K562 (cell line): Measurements from ENCODE around the gene DRGX. TPM values are rescaled to one million over a fixed set of nuclear protein-coding genes. Genes with fewer than 3 reads are reported as not detected.

Source experiments
- ATAC-seq: fragments of 200-7000 bp; cut with Tn5 transposase; 3 replicates; pipeline ENCODE4 v1.9.1; 2020; ENCODE audit warnings: moderate library complexity
- BruUV-seq: library from RNA; stranded (reverse); fragments of 400-500 nt; replicated peaks from 2 replicates; lab custom pipeline; 2021; lab: Mats Ljungman, UMichigan
- CTCF ChIA-PET: fragments of 300-600 bp; formaldehyde crosslinking; extraction: SDS; loops from one replicate; lab custom pipeline; 2021; ENCODE audit warnings: low intra/inter-chr PET ratio; lab: Yijun Ruan, JAX
- POLR2A ChIA-PET: fragments of 300-600, 350-650 bp; sonication (Branson Sonifier 250); formaldehyde crosslinking; extraction: SDS; loops from one replicate; lab custom pipeline; 2021; ENCODE audit warnings: antibody characterized with exemption, inconsistent platforms; lab: Yijun Ruan, JAX
- DNase-seq, 4 experiments: peaks; one replicate each; pipeline versions ENCODE4 v3.0.0 to v3.0.0-alpha.2; 2011 to 2018; ENCODE audit warnings: low spot score in 3 of 4, mixed read lengths in 3 of 4; ENCODE audit errors: extremely low read depth in 1 of 4
- FAIRE-seq: peaks from 2 replicates; lab custom pipeline; 2011; peaks lifted over from hg19 to GRCh38; lab: Jason Lieb, UNC
- H2AFZ ChIP-seq: 2 replicates; pipeline ENCODE4 v1.6.0; 2011; ENCODE audit warnings: low read depth, low read length, control low read depth, inconsistent platforms
- H3K27ac ChIP-seq: fragments of 200-600 bp; 3 replicates; pipeline ENCODE4 v1.8.0; 2011; ENCODE audit warnings: low read depth, mild to moderate bottlenecking, control low read depth, inconsistent platforms, low read length, moderate library complexity, mixed read lengths; ENCODE audit errors: extremely low read depth
- H3K27me3 ChIP-seq, 2 experiments: fragments of 300-600 bp in 1 of 2; 2 replicates in 1 of 2; 3 replicates in 1 of 2; pipeline versions ENCODE4 v1.6.0 to v1.8.0; 2011; ENCODE audit warnings: inconsistent platforms in 2 of 2, low read length in 2 of 2, mild to moderate bottlenecking in 1 of 2, mixed read lengths in 1 of 2, moderate library complexity in 1 of 2; ENCODE audit not compliant: control insufficient read depth in 2 of 2, insufficient read depth in 2 of 2
- H3K36me3 ChIP-seq: fragments of 300-600 bp; 3 replicates; pipeline ENCODE4 v1.8.0; 2011; ENCODE audit warnings: mild to moderate bottlenecking, low read length, inconsistent platforms; ENCODE audit not compliant: control insufficient read depth, insufficient read depth
- H3K4me1 ChIP-seq, 2 experiments: fragments of 200-600 bp in 1 of 2; replicated peaks in 1 of 2; 2 replicates in 1 of 2; 3 replicates in 1 of 2; pipeline versions ENCODE4 v1.5.1 to v1.8.0; 2011; ENCODE audit warnings: inconsistent platforms in 2 of 2, low read length in 2 of 2, mild to moderate bottlenecking in 1 of 2, mixed read lengths in 1 of 2, moderate library complexity in 1 of 2; ENCODE audit not compliant: control insufficient read depth in 2 of 2, insufficient read depth in 2 of 2
- H3K4me2 ChIP-seq: 2 replicates; pipeline ENCODE4 v1.6.1; 2011; ENCODE audit warnings: low read length, control low read depth, inconsistent platforms, mixed read lengths; ENCODE audit not compliant: insufficient read depth
- H3K4me3 ChIP-seq: fragments of 200-600 bp; sonication (generic), shearing (Covaris generic); 2 replicates; pipeline ENCODE4 v1.5.1; 2016; ENCODE audit warnings: control low read depth, inconsistent platforms
- H3K79me2 ChIP-seq: fragments of 200-600 bp; 3 replicates; pipeline ENCODE4 v1.8.0; 2011; ENCODE audit warnings: low read length, inconsistent platforms; ENCODE audit not compliant: control insufficient read depth, insufficient read depth
- H3K9ac ChIP-seq, 2 experiments: 2 replicates each; pipeline versions ENCODE4 v1.6.0 to v1.6.1; 2011; ENCODE audit warnings: low read depth in 2 of 2, low read length in 2 of 2, control low read depth in 1 of 2, inconsistent platforms in 1 of 2, mild to moderate bottlenecking in 1 of 2, mixed read lengths in 1 of 2; ENCODE audit not compliant: insufficient read depth in 1 of 2
- H3K9me1 ChIP-seq: one replicate; pipeline ENCODE4 v1.6.0; 2011; ENCODE audit warnings: inconsistent platforms, mild to moderate bottlenecking, low read length, moderate library complexity; ENCODE audit not compliant: control insufficient read depth, insufficient read depth
- H3K9me3 ChIP-seq: replicated peaks from 2 replicates; pipeline ENCODE4 v1.5.1; 2011; ENCODE audit warnings: low read depth, low read length, inconsistent platforms; ENCODE audit not compliant: control insufficient read depth, insufficient read depth
- H4K20me1 ChIP-seq: replicated peaks from 2 replicates; pipeline ENCODE4 v1.6.1; 2011; ENCODE audit warnings: low read length, inconsistent platforms, mixed read lengths; ENCODE audit not compliant: control insufficient read depth, insufficient read depth
- DPF2 ChIP-seq: fragments of 450-650 bp; IDR thresholded peaks from 2 replicates; pipeline ENCODE4 v1.6.1; 2016
- MAFK ChIP-seq: IDR thresholded peaks from 2 replicates; pipeline ENCODE4 v1.6.1; 2011; ENCODE audit warnings: low read length, improper control_type of control experiment
- MTF1 ChIP-seq: fragments of 250-450 bp; sonication (Bioruptor Pico); IDR thresholded peaks from 2 replicates; pipeline ENCODE4 v1.9.0; 2021; ENCODE audit warnings: moderate library complexity, mild to moderate bottlenecking, inconsistent platforms, borderline replicate concordance
- NONO ChIP-seq, 2 experiments: fragments of 200-400 bp in 1 of 2; fragments of 450-650 bp in 1 of 2; formaldehyde crosslinking in 1 of 2; IDR thresholded peaks; 2 replicates each; pipeline ENCODE4 v1.6.1; 2017; ENCODE audit warnings: low read depth in 2 of 2, mild to moderate bottlenecking in 2 of 2, moderate library complexity in 2 of 2, low read length in 1 of 2
- PURB ChIP-seq: sonication (generic); formaldehyde crosslinking; IDR thresholded peaks from 2 replicates; pipeline ENCODE4 v1.9.0; 2021; ENCODE audit warnings: low read depth, mild to moderate bottlenecking, missing genetic modification reagents
- YY1 ChIP-seq, 3 experiments: IDR thresholded peaks; 2 replicates each; pipeline ENCODE4 v1.6.1; 2011; ENCODE audit warnings: low read length in 2 of 3, mild to moderate bottlenecking in 2 of 3, moderate library complexity in 2 of 3, borderline replicate concordance in 1 of 3, control low read depth in 1 of 3, low read depth in 1 of 3; ENCODE audit not compliant: insufficient read depth in 3 of 3, insufficient replicate concordance in 2 of 3, control insufficient read depth in 1 of 3, insufficient read length in 1 of 3; ENCODE audit errors: extremely low read depth in 1 of 3
- ZNF316 ChIP-seq: fragments of 450-650 bp; IDR thresholded peaks from 2 replicates; pipeline ENCODE4 v1.6.1; 2016
- WGBS: fragments of 100-300 bp; shearing (Covaris generic); methylation state at CpG from one replicate; pipeline ENCODE4 v1.1.6; 2016; ENCODE audit warnings: low coverage, mixed read lengths; ENCODE audit not compliant: insufficient coverage; ENCODE audit errors: missing lambda C conversion rate; 5-methylcytosine and 5-hydroxymethylcytosine counted together
- in situ Hi-C: fragments of 300-500 bp; cut with MboI; formaldehyde crosslinking; loops from 4 replicates; pipeline ENCODE4 v1.15.0; 2018; ENCODE audit warnings: inconsistent platforms, mixed read lengths
- intact Hi-C: fragments of 100-400 bp; cut with micrococcal nuclease; formaldehyde crosslinking; loops from 2 replicates; pipeline ENCODE4 v1.14.2; 2022
- polyA plus RNA-seq, 8 experiments: library from polyadenylated mRNA; depleted of rRNA in 4 of 8; stranded (reverse) in 5 of 8; unstranded in 3 of 8; fragments of >200 nt; fragmentation: Nextera tagmentation in 2 of 8; fragmentation: Illumina TruSeq in 1 of 8; extraction: Ambion mirVana in 2 of 8; extraction: Trizol in 1 of 8; gene quantifications; 2 replicates each; pipeline versions ENCODE4 v1.2.1 to v1.2.3, GENCODE V29; 2011 to 2014; ENCODE audit warnings: inconsistent platforms in 1 of 8, missing spikeins in 1 of 8
- total RNA-seq, 7 experiments: library from RNA; depleted of rRNA in 6 of 7; stranded (reverse); fragments of >200 nt in 6 of 7; fragmentation: Illumina TruSeq in 2 of 7; extraction: Trizol in 2 of 7; gene quantifications; 2 replicates each; pipeline versions ENCODE4 v1.2.1 to v1.2.3, GENCODE V29; 2011 to 2021; ENCODE audit warnings: low replicate concordance in 1 of 7
- TF ChIP-seq, protein P1 (sequence below), 2 experiments: IDR thresholded peaks; 2 replicates each; pipeline ENCODE4 v1.6.1; 2012; ENCODE audit warnings: improper control_type of control experiment in 2 of 2, low read depth in 2 of 2, low read length in 2 of 2, borderline replicate concordance in 1 of 2
- TF ChIP-seq, protein P2 (sequence below): sonication (generic); formaldehyde crosslinking; IDR thresholded peaks from 2 replicates; pipeline ENCODE4 v1.8.1; 2022; ENCODE audit warnings: missing genetic modification reagents
- TF ChIP-seq, protein P3 (sequence below): fragments of 450-650 bp; IDR thresholded peaks from 2 replicates; pipeline ENCODE4 v1.6.1; 2017; ENCODE audit warnings: mild to moderate bottlenecking, moderate library complexity

The DRGX gene
- total and polyA plus RNA-seq, 9 of the 15 experiments (the other 6 are each of a cell fraction or from before 2014, with no cell fraction given) = not detected

DNA sequence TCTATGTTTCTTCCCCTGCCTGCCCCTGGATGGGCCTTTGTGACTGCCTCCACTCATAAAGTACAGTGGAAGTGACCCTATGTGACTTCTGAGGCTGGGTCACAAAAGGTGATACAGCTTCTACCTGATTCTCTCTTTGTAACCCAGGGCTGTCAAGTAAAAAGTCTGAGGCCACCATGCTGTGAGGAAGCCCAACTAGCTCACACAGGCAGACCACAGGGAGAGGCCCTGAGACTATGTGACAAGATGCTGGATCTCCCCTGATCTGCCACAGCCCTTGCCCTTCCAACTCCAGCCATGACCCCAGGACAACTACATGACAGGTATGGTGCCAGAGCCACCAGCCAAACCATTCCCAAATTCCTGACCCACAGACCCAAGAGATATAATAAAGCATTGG is 45.8 kb downstream of the DRGX start:
- Histone ChIP-seq H3K27ac (no peak overlapping the region), H3K4me1 (no peaks in the 10 kb centered on the region), H3K27me3 (peaks cover 3 to 31% of the 10 kb centered on the region in 2 experiments; a peak in 3 of 5 replicates), H3K79me2 (no peaks in the 10 kb centered on the region), H2AFZ (no peak overlapping the region), H3K4me3 (no peak overlapping the region), H3K9me3 (0 out of 2 replicates have a peak, but pooled peaks cover 3% of the 10 kb centered on the region), H3K4me2 (no peak overlapping the region), H3K36me3 (no peaks in the 10 kb centered on the region), H3K9me1 (no peaks in the 10 kb centered on the region), H3K9ac (no peak overlapping the region), H4K20me1 (no peaks in the 10 kb centered on the region; the same call in 1 of the 2 replicates)
- in situ Hi-C loops (no loop called here), intact Hi-C loops (no loop called here)
- ChIA-PET CTCF (no interaction called here), POLR2A (no interaction called here)
- DNase-seq (no peak), FAIRE-seq (no peak), ATAC-seq (no peak)
- no peak for TF ChIP-seq NONO (IDR thresholded peaks at IDR 0.05; ENCODE audit: low read depth in 2 of 2, low read length in 1 of 2)
- peak in 1 of 3 experiments; percentile 73 for TF ChIP-seq YY1 (IDR thresholded peaks at IDR 0.05; ENCODE audit: borderline replicate concordance in 1 of 3, control insufficient read depth in 1 of 3, extremely low read depth in 1 of 3, insufficient read depth in 3 of 3, insufficient read length in 1 of 3, insufficient replicate concordance in 2 of 3, low read depth in 1 of 3, low read length in 2 of 3)
- no peak for TF ChIP-seq MTF1
- TF ChIP-seq MAFK = no peak
- no TSS peak for BruUV-seq

DNA sequence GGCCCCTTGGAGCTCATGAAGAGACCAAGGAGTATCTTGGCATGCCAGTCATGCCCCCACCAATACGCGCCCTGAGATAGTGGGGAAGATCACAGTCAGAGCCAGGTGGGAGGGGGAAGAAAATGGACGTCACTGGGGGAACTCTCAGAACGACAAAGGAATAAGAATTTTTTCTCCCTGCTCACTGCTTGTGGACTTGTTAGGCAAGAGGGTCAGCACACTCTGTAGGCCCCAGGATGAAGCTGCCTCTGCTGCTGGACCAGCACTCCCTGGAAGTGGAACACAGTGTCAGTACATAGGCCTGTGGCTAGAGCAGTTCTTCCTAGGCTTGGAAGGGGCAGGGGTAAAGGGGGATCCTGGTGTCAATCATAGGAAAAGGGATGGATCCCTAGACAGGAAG is 46.5 kb downstream of the DRGX start:
- Histone ChIP-seq H3K9me3 (0 out of 2 replicates have a peak, but pooled peaks cover 3% of the 10 kb centered on the region), H2AFZ (no peak overlapping the region), H4K20me1 (no peaks in the 10 kb centered on the region; the same call in 1 of the 2 replicates), H3K4me3 (no peak overlapping the region), H3K9me1 (no peaks in the 10 kb centered on the region), H3K27me3 (peaks cover 6 to 27% of the 10 kb centered on the region in 2 experiments; a peak in 4 of 5 replicates), H3K9ac (no peak overlapping the region), H3K79me2 (no peaks in the 10 kb centered on the region), H3K27ac (no peak overlapping the region), H3K4me1 (no peaks in the 10 kb centered on the region), H3K36me3 (no peaks in the 10 kb centered on the region), H3K4me2 (no peak overlapping the region)
- FAIRE-seq = no peak
- 50% methylated on average over 4 of the region's 4 CpGs for WGBS
- intact Hi-C loops = no loop called here
- DNase-seq = no peak
- no TSS peak for BruUV-seq
- ChIA-PET CTCF (no interaction called here), POLR2A (no interaction called here)
- in situ Hi-C loops = no loop called here
- ATAC-seq = no peak
- TF ChIP-seq DPF2 (no peak), PURB (CRISPR knock-in tag) (no peak), ZNF316 (no peak), MAFK (no peak)
- TF ChIP-seq, protein P1, sequence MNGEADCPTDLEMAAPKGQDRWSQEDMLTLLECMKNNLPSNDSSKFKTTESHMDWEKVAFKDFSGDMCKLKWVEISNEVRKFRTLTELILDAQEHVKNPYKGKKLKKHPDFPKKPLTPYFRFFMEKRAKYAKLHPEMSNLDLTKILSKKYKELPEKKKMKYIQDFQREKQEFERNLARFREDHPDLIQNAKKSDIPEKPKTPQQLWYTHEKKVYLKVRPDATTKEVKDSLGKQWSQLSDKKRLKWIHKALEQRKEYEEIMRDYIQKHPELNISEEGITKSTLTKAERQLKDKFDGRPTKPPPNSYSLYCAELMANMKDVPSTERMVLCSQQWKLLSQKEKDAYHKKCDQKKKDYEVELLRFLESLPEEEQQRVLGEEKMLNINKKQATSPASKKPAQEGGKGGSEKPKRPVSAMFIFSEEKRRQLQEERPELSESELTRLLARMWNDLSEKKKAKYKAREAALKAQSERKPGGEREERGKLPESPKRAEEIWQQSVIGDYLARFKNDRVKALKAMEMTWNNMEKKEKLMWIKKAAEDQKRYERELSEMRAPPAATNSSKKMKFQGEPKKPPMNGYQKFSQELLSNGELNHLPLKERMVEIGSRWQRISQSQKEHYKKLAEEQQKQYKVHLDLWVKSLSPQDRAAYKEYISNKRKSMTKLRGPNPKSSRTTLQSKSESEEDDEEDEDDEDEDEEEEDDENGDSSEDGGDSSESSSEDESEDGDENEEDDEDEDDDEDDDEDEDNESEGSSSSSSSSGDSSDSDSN (IDR thresholded peaks at IDR 0.05; ENCODE audit: borderline replicate concordance in 1 of 2, low read depth in 2 of 2, low read length in 2 of 2) = no peak
- TF ChIP-seq, protein P2, sequence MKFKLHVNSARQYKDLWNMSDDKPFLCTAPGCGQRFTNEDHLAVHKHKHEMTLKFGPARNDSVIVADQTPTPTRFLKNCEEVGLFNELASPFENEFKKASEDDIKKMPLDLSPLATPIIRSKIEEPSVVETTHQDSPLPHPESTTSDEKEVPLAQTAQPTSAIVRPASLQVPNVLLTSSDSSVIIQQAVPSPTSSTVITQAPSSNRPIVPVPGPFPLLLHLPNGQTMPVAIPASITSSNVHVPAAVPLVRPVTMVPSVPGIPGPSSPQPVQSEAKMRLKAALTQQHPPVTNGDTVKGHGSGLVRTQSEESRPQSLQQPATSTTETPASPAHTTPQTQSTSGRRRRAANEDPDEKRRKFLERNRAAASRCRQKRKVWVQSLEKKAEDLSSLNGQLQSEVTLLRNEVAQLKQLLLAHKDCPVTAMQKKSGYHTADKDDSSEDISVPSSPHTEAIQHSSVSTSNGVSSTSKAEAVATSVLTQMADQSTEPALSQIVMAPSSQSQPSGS (CRISPR knock-in tag) = no peak
- TF ChIP-seq, protein P3, sequence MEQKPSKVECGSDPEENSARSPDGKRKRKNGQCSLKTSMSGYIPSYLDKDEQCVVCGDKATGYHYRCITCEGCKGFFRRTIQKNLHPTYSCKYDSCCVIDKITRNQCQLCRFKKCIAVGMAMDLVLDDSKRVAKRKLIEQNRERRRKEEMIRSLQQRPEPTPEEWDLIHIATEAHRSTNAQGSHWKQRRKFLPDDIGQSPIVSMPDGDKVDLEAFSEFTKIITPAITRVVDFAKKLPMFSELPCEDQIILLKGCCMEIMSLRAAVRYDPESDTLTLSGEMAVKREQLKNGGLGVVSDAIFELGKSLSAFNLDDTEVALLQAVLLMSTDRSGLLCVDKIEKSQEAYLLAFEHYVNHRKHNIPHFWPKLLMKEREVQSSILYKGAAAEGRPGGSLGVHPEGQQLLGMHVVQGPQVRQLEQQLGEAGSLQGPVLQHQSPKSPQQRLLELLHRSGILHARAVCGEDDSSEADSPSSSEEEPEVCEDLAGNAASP = no peak
